ENCODE results near the gene CFAP298. TPM values are rescaled to one million over a fixed set of nuclear protein-coding genes. Genes with fewer than 3 reads are reported as not detected.

Gene CFAP298
- total and polyA plus RNA-seq, 2 donors (not counting 3 experiments of a cell fraction or from before 2014, with no cell fraction given) = 17.6 to 44.1 TPM

DNA sequence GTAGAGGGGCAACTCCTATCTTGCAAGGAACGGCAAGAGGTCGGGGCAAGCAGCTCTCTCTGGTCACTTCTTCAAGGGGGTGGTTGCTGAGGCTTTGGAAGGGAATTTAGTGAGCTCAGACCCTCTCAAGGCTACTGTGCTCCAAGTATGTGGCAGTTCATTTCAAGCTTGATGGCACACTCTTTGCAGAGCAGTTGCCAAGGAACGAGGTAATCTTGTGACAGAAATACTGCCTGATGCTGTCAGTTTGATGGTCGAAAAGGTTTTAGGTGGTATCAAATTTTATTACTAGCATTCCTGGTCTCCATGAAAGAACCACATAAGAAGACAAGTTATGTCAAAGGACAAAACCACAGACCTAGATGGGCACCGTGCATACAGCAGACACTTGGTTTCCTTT, 13.1 kb downstream of the CFAP298 start:
- Histone ChIP-seq H3K36me3 (ENCODE audit: control insufficient read depth in 2 of 2, extremely low read depth in 1 of 2, insufficient read depth in 2 of 2, low read length in 2 of 2) (peaks cover 9 to 19% of the 10 kb centered on the region in 2 experiments), H3K27me3 (ENCODE audit: control insufficient read depth in 2 of 2, insufficient read depth in 2 of 2, low read length in 2 of 2) (no peaks in the 10 kb centered on the region), H3K79me2 (ENCODE audit: control insufficient read depth, insufficient read depth, low read length) (no peaks in the 10 kb centered on the region), H3K9me3 (replicated peaks; ENCODE audit: control insufficient read depth, insufficient read depth, low read length) (no peaks in the 10 kb centered on the region), H3K4me2 (ENCODE audit: insufficient read depth, low read length) (no peak overlapping the region), H3K27ac (ENCODE audit: insufficient read depth, low read depth, low read length) (no peak overlapping the region), H4K20me1 (replicated peaks; ENCODE audit: control insufficient read depth, extremely low read depth, insufficient read depth, low read length) (no peaks in the 10 kb centered on the region), H3K9me1 (replicated peaks; ENCODE audit: control insufficient read depth, extremely low read depth, insufficient read depth, low read length) (no peaks in the 10 kb centered on the region), H3K4me3 (replicated peaks in 1 of 3; ENCODE audit: insufficient read depth in 1 of 3, low read depth in 1 of 3, low read length in 3 of 3) (no peak overlapping the region), H3K4me1 (ENCODE audit: control insufficient read depth, extremely low read depth, insufficient read depth, low read length) (peaks cover 9% of the 10 kb centered on the region), H3K9ac (replicated peaks; ENCODE audit: extremely low read depth, insufficient read depth, low read length) (no peak overlapping the region), H2AFZ (ENCODE audit: low read depth, low read length) (no peak overlapping the region)
- DNase-seq (ENCODE audit: low read depth, low spot score) (no peak), FAIRE-seq (no peak)
- BruUV-seq (replicated peaks) = no TSS peak
- TF ChIP-seq, protein P1, sequence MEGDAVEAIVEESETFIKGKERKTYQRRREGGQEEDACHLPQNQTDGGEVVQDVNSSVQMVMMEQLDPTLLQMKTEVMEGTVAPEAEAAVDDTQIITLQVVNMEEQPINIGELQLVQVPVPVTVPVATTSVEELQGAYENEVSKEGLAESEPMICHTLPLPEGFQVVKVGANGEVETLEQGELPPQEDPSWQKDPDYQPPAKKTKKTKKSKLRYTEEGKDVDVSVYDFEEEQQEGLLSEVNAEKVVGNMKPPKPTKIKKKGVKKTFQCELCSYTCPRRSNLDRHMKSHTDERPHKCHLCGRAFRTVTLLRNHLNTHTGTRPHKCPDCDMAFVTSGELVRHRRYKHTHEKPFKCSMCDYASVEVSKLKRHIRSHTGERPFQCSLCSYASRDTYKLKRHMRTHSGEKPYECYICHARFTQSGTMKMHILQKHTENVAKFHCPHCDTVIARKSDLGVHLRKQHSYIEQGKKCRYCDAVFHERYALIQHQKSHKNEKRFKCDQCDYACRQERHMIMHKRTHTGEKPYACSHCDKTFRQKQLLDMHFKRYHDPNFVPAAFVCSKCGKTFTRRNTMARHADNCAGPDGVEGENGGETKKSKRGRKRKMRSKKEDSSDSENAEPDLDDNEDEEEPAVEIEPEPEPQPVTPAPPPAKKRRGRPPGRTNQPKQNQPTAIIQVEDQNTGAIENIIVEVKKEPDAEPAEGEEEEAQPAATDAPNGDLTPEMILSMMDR (IDR thresholded peaks at IDR 0.05; ENCODE audit: extremely low read depth in 1 of 2, insufficient read depth in 1 of 2, low read depth in 1 of 2, low read length in 2 of 2) = no peak
- TF ChIP-seq JUN (IDR thresholded peaks at IDR 0.05; ENCODE audit: borderline replicate concordance, insufficient read depth, insufficient read length, low read depth) = no peak
- no peak for TF ChIP-seq MYC (IDR thresholded peaks at IDR 0.05; ENCODE audit: low read depth, low read length)
- TF ChIP-seq GATA2 (IDR thresholded peaks at IDR 0.05; ENCODE audit: insufficient read depth, insufficient read length, low read depth, low read length) = no peak
- TF ChIP-seq MAX (IDR thresholded peaks at IDR 0.05; ENCODE audit: insufficient read depth, insufficient read length) = no peak
- TF ChIP-seq FOS (IDR thresholded peaks at IDR 0.05; ENCODE audit: borderline replicate concordance, insufficient read depth, low read length) = no peak
- no peak for TF ChIP-seq POLR2A (IDR thresholded peaks at IDR 0.05; ENCODE audit: low read depth, low read length)
- no peak for TF ChIP-seq EZH2 (IDR thresholded peaks at IDR 0.05; ENCODE audit: borderline replicate concordance, low read depth, low read length, severe bottlenecking)
- TF ChIP-seq POLR2AphosphoS5 (IDR thresholded peaks at IDR 0.05; ENCODE audit: insufficient read depth, low read depth, low read length) = no peak
- intact Hi-C loops (cut with micrococcal nuclease) (no loop called here), dilution Hi-C loops (cut with MboI; ENCODE audit: extremely low pct_ligation_motif_present, low sequenced_read_pairs) (no loop called here)
- POLR2A ChIA-PET = no interaction called here
- CTCF ChIA-PET = interaction anchor here (1.2 to 9.7 kb wide), 4 partner anchors 29 to 204 kb away, joined by 3 to 286 read pairs (median 60); partner anchors contain the start of gene EVA1C

Measured in endothelial cell of umbilical vein (primary cell).